Vagina (tissue), 2 donors: ENCODE results near the gene MLH3.

Experiments used
- POLR2A ChIP-seq, 2 donors: fragments of 450-650 bp; IDR thresholded peaks; one replicate each; pipeline ENCODE4 v1.6.1; 2017; ENCODE audit warnings: antibody characterized with exemption in 2 of 2, mild to moderate bottlenecking in 2 of 2, moderate library complexity in 2 of 2
- TF ChIP-seq, protein P1 (sequence below), 3 experiments: fragments of 450-650 bp in 2 of 3; fragments of 200-600 bp in 1 of 3; sonication (generic) in 1 of 3; IDR thresholded peaks; one replicate each; pipeline ENCODE4 v1.5.1; 2017 to 2019; ENCODE audit warnings: antibody characterized with exemption in 3 of 3, mild to moderate bottlenecking in 2 of 3, moderate library complexity in 2 of 3

DNA sequence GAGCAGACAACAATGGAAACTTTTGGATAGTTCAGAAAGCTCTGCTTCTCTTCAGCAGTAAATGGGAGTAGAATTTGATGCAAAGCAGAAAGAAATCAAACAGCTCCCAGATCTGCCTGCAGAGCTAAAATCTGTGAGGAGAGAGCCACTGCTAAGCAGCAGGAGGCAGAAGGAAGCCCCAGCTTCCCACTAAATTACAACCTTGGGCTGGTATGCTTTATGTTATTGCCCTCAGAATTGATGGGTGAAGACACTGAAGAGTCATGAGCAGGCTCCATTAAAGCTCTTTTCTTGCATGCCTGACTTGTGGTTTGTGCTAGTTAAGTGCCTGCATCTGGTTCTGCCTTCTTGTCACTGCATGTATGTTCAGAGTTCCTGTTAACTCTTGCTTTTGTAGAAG is 26.5 kb upstream of the MLH3 start:
- no peak for TF ChIP-seq POLR2A (IDR thresholded peaks at IDR 0.05)
- TF ChIP-seq, protein P1, sequence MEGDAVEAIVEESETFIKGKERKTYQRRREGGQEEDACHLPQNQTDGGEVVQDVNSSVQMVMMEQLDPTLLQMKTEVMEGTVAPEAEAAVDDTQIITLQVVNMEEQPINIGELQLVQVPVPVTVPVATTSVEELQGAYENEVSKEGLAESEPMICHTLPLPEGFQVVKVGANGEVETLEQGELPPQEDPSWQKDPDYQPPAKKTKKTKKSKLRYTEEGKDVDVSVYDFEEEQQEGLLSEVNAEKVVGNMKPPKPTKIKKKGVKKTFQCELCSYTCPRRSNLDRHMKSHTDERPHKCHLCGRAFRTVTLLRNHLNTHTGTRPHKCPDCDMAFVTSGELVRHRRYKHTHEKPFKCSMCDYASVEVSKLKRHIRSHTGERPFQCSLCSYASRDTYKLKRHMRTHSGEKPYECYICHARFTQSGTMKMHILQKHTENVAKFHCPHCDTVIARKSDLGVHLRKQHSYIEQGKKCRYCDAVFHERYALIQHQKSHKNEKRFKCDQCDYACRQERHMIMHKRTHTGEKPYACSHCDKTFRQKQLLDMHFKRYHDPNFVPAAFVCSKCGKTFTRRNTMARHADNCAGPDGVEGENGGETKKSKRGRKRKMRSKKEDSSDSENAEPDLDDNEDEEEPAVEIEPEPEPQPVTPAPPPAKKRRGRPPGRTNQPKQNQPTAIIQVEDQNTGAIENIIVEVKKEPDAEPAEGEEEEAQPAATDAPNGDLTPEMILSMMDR (IDR thresholded peaks at IDR 0.05): no peak
